Pons (tissue), 1 donor: ENCODE data around the gene TMED8.
"Not testable (repeated sequence)": the region's sequence is repeated elsewhere in the genome, so short reads cannot be mapped to it uniquely, and the experiment has no call there.

Experiments
- DNase-seq: peaks from one replicate; pipeline ENCODE4 v3.0.0-alpha.2; 2016; ENCODE audit warnings: low spot score

Gene TMED8

DNA sequence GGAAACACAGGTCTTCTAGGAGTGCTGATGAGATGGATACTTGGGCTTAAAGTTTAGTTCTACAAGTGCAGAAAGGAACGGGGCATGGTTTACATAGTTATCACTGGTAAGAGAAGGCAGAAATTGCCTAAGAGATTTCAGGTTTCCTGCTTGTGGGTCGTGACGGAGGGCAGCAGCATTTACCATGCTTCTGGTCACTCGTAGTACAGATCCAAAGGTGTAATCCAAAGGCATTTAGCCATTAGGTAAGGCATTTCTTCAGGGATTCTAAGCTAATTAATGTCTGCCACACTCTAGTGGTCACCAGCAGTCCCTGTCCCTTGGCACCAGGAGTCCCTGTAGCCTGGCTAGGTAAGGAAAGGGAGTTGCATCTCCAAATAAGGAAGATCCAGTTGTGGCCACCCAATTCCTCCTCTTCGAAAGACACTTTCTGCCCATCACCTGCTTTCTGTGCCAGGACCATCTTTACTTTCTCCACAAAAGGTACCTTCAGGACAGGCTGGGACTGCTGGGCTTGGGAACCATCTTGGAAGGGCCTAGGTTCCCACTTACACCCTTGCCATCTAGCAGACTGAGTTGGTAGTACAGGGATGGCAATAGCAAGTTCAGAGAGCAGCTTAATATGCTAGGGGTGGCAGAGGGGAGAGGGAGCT lies 54.5 kb downstream of the TMED8 start:
- no peak for DNase-seq

DNA sequence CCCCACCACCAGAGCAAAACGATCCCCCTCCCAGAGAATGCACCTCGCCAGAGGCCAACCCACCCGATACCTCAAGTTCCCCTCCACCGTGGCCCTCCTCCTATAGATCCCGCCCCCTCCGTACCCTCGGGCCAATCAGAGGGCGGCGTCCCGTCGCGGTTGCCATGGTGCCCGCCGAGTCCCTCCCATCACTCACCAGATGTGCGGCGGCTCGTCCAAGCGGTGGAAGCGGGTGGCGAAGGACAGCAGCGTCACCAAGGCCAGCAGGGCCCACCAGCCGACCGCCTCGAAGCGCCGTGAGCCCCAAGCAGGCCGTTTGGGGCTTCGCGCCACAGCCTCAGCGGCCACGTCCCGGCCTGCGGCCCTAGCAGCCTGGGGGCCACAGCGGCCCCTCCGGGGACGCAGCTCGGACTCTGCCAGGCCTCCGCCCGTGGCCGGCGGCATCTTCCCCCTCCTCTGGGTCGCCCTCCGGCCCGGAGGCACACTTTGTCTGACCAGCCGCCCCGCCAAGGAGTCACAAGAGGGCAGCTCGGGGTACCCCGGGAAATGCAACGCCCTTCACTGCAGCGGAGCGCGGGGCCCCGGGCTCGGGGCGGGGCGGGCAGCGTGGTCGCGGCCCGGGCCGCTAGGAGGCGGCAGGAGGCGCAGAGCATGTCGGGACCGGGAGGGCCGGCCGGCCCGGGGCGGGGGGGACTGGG lies 56.5 kb downstream of the TMED8 start, which contains the start of gene POMT2:
POMT2 (minus strand) TSS at position 646 of the 698 bp plus-strand sequence; CDS start at position 444, 202 bp downstream.
- peak; percentile 92 for DNase-seq

DNA sequence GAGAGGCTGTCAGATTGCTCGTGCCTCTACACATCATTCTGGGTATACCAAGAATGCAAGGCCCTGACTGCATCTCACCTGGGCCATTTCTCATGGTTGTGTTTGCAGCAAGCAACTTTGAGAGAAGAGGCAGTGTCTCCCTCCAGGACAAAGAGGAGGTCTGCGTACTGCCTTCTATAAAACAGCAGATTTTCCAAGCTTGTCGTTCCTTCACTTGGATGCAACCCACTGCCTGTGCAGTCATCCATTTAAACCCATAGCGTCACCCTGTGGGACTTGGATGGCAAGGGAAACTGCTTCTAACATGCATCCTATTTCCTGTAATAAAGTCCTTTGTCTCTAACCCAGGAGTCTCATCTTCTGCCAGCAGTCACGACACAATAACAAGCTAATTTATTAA lies 57.5 kb downstream of the TMED8 start:
- DNase-seq = peak; percentile 76

DNA sequence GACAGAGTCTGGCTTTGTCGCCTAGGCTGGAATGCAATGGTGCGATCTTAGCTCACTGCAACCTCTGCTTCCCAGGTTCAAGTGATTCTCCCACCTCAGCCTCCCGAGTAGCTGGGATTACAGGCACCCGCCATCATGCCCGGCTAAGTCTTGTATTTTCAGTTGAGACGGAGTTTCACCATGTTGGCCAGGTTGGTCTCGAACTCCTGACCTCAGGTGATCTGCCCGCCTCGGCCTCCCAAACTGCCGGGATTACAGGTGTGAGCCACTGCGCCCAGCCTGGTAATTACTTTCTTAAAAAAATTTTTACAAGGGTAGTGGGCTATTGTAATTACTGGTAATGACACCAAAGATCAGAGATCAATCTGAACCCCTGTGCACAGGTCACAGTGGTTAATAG lies 58.1 kb downstream of the TMED8 start:
- DNase-seq = not testable (repeated sequence)

DNA sequence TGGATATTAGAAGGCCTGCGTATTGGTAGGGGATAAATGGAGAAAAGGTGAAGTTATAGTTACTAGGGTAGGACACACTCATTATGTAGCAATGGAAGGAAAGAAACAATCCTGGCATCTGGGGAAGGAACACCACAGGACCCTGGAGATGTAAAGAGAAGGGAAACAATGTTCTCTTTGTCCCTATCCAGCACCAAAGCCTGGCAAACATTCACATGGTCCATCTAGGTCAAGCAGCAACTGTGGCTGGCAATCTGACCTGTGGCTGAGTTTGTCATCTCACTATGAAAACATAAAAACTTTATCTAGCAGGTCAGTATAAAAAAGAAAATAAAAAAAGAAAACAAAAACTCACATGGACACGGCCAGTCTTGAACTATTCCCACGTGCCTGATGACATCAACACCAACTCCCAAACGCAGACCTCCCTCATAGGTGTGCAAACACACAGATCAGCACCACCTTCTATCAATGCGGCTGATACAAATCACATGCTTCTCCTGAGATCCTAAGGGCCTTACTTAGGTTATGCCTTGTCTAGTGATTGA lies 58.8 kb downstream of the TMED8 start:
- DNase-seq = peak; percentile 90

DNA sequence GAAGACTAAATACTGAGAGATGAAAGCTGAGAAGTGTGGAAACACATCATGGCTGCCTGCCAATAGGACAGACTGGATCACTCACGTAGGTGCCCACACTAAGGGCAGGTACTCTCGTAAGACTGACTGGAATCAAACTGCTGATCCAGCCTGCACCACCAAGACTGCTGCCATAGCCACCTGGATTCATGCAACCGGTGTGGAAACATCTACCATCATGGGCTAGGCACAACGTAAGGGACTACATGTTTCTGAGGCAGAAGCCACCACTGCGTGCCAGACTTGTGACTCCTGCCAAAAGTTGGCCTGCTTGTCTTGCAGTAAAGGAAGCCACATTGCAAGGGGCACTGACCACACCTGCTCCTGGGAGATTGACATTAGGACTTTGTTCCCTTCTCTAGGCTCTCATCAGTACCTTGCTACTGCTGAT lies 60.0 kb downstream of the TMED8 start:
- DNase-seq = no peak

DNA sequence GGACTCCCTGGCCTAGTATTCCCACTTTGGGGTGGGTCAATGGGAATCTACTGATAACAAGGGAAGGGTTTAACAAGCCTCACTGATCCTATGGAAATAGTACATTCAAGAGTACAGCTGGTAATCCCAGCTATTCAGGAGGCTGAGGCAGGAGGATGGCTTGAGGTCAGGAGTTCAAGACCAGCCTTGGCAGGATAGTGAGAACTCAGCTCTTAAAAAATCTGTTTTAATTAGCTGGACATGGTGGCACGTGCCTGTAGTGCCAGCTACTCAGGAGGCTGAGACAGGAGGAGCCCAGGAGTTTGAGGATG lies 60.7 kb downstream of the TMED8 start:
- DNase-seq = no peak

DNA sequence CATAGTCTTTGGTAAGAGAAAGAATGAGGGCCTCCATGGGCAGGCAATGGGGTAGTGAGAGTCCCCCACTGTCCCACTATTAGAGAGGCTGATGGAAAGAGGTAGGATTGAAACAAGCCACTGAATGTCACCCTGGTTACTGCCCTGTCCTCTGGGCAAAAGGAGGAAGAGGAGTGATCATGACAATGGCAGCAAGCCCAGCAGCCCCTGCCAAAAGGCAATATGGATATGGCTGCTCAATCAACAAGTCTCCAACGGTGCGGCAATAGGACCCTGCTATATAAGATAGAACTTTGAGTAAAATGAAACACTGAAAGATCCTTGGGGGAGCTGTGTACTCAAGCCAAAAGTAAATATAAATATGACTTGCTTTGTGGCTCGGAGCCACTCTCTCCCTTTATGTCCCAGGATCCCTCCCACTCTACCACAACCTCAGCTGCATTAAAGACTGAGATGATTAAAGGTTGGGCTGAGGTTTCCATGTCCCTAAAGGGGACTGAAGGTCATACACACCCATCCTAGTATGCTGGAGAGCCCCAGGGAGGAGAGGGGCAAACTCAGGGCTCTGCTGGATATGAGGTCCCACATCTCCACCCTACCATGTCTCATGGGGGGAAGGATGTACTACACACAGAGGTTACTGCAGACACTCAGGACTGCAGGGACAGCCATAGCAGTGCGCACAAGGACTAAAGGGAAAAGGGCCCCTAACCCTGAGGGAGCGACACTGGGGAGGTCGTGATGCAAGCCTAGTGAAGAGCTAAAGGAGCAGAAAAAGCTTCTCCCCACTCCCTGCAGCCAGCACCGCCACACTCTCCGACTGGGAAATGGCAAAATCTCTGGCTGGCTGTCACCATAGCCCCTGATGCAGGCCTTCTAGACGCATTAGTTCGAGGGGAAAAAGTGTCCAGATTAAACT lies 62.1 kb downstream of the TMED8 start:
- peak; percentile 59 for DNase-seq

DNA sequence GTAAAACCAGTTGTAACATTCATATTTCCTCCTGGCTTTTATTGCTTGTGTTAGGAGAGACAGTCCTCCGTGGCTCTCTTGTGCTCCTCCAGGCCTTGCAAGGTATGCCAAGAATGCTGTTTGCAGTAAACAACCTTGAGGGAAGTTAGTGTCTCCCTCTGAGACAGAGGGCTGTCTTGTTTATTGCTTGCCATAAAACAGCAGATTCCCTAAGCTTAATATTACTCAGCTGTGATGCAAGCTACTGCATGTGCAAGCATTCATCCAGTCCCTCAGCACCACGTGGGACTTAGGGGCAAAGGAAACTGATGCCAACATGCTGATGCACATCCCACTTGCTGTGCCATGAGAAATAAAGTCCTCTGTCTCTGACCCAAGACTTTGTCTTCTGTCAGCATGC lies 62.9 kb downstream of the TMED8 start:
- DNase-seq = peak; percentile 75

DNA sequence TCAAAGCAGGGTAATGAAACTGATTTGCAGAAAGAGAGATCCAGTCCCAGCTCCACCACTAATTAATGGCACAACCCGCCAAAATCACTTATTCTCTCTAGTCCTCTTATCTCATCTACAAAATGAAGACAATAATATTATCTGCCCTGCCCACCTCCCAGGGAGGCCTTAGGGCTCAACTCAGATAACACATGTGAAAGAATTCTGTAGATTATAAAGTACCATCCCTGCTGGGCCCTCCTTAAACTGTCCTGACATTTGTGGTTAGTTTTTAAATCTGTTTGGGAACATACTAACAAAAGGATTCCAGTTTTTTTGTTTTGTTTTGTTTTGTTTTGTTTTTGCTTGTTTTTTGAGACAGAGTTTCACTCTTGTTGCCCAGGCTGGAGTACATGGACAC lies 63.5 kb downstream of the TMED8 start:
- no peak for DNase-seq

DNA sequence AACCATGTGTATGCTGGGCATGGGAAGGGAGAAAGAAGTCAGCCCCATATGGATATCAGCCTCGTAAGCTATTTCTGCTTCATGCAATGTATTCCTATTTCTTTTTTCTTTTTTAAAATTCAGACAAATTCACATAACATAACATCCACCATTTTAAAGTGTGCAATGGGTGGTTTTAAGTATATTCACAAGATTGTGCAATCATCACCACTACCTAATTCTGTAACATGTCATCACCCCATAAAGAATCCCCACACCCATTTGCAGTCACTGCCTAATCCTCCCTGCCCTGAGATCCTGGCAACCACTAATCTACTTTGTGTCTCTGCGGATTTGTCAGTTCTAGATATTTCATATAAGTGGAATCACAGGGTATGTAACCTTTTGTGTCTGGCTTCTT lies 65.7 kb downstream of the TMED8 start:
- no peak for DNase-seq

DNA sequence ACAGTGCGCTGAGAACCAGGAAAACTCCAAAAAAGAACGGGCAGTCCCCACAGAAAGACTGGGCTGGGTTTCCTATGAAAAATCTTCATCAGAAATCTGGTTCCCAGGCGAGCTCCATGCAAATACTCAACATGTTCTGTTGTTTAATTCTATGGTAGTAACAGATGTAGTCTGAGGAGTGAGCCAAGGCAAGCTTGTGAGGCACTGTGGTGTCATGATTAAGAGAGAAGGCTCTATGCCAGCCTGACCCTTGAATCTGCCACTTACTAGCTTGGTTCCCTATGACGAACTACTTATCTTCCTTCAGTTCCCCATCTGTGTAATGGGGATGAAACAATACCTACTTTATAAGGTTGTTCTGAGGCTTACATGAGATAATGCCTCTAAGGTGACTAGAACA lies 66.9 kb downstream of the TMED8 start:
- no peak for DNase-seq

DNA sequence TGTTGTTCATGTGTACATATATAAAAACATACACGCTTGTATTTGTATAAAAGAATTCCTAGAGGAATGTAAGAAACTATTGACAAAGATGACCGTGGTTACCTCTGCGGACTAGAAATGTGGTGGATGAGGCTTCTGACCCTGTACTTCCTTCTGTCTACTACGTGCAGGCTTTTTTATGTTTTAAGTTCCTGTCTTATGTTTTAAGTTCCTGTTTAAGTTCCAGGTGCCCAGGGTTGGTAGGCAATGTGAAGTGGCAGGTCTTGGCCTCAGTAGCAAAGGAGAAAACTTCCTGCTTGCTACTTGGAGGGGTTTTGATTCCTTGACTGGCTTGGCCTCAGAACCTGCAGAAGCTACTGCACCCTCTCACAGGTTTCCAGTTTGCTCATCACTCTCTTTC lies 67.8 kb downstream of the TMED8 start:
- DNase-seq = no peak

DNA sequence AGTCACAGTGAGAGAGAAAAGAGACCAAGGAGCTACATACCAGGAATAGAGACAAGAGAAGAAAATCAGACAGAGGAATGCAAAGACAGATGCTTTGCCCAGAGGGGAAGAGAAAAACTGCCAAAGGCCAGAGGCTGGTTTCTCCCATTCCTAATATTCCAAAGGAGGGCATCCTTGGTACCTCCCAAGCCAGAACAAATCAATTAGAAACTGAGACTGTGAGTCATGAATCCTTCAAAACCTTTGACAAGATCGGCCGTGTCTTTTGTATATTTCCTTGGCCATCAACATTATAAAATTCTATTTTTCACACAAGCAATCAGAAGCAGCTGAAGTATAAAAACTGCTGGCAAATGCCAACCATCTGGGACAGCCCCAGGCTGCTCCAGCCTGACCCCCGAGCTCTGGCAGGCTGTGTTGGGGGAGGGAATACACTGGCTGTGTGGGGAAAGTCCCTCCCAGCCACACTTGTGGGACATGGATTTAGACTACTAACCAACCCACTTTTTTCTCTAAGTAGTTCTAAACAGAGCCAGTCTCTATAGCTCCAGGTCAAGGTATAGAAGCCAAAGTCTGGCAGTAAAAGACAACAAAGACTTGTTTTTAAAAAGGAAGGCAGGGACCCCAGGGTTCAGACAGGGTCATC lies 69.9 kb downstream of the TMED8 start:
- peak; percentile 90 for DNase-seq

DNA sequence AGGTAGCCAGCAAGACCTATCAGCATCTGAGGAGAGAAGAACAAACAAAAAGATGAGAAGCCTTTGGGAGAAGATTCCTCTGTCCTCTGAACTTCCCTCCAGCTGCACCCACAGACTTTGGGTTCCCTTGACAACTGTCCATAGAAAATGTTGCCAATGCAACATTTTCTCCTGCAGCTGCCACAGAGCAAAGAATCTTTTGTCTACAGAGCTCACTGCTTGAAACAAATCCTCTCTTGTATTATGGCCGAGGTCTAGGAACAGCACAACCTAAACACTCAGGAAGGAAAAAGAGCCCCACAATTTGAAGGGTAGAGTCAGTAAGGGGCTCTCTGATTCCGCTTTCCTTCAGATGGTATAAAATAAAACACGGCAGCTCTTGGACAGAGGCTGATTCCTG lies 70.5 kb downstream of the TMED8 start:
- peak; percentile 99 for DNase-seq

DNA sequence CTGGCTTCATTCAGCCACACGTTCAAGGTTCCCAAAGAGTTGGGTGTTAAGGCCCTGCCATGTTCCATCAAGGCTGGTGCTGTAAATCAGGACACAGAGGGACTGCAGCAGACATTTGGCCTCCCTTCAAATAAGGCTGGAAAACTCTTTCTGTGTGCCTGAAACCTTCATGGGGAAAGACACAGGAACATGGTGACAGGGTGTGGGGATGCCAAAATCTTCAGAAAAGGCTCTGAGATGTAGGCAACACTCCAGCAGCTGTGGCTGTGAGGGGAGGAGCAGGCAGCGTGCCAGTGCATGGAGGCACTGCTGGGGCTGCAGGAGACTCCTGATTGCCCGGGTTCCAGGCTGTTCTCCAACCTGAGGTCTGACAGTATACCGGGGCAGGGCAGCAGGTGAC lies 71.2 kb downstream of the TMED8 start:
- peak; percentile 63 for DNase-seq

DNA sequence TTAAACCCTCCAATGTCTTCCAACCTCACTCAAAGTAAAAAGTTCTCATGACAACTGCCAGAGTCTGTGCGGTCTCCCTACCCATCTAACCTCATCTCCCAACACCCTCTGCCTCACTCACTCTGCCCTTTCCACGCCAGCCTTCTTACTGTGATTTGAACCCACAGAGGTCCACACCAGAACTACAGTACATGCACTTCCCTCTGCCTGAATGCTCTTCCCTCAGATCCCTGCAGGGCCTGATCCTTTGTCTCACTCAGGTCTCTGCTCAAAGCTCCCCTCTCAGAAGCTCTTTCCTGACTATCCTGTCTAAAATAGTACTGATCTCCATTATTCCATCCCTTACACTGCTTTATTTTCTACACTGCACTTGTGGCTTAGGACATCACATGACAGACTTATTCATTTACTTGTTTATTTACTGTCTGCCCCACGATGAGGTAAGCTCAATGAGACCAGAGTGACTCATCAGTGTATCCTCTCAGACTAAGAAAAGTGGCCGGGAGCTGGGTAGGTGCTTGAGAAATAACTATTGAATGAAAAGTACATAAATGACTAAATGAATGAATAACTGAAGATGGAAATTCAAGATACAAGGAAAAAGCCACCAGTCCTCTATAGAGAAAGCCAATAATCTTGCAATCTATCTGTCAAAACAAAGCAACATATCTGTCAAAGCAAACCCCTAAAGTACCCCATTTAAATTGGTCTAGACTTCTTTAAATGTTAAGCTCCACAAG lies 73.3 kb downstream of the TMED8 start:
- peak; percentile 89 for DNase-seq

DNA sequence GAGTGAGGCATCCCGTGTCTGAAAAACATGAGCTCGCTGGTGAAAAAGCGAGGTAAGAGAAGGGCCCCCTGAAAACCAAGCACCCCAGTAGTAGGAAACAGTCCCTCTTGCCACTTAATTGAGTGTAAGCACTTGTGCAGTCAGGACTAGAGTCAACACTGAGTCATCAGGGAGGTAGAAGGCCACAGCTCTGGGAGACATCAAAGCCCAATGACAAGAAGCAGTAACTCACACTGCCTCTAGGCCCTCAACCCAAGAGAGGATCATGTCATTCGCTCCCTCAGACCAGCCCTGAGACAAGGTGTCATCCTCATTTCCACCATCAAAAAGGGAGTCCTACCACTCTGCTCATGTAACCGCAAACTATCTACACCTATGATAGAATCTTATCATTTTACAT lies 74.0 kb downstream of the TMED8 start:
- no peak for DNase-seq

DNA sequence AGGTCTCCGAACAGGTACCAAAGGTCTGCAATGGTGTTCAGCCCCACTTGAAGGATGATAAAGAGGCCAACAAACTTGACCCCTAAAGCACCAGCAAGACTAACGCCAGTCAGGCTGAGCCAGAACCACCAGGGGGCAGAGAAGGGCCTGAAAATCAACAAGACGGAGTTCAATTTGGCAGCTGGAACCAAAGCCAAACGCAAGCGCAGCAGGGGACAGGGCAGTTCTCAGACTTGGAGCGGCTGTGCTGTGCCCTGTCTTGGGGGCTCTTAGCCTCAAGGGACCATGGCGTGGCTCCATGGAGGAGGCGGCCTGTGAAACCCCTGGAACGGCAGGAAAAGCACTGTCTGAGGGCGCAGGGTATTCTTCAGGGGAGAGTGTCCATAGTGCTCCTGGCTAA lies 75.8 kb downstream of the TMED8 start:
- peak; percentile 98 for DNase-seq

DNA sequence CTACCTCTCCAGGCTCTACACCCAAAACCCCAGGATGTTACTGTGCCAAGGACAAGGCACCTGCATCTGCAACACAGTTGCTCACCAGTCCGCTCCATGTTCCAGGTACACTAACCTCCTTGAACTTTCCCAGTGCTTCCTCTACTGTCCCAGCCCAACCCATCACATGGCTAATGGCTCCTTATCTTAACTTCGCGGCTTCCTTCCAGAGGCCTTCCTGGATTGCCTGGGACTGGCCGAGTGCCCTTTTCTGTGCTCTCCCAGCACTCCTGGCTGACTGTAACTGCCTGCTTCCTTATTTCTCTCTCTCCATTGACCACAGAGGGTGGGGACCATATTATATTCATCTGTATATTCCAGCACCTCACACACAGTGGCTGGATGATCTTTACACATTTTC lies 77.1 kb downstream of the TMED8 start:
- no peak for DNase-seq

DNA sequence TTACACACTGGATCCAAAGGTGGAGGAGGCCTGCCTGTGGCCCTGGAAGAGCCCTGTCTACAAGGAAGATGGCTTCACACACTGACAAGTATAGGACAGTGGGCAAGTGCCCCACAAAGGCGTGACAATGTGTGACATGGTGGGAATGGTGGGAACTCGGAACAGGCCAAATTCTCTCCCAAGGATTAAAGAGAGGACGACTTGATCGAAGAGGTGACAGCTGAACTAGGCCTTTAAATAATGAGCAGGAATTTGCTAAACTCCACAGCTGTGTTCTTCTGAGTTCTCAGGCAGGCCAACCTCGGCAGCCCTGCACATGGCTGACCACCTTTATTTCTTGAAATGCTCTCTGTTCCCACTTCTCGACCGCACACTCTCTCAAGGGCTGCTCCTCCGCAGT lies 80.0 kb downstream of the TMED8 start:
- no peak for DNase-seq
